Breast epithelium (tissue), 3 donors: ENCODE measurements around the gene THSD4.

ENCODE experiments used
- CTCF ChIP-seq, 3 donors: fragments of 450-650 bp; IDR thresholded peaks; one replicate each; pipeline ENCODE4 v1.5.1; 2016 to 2017; ENCODE audit warnings: antibody characterized with exemption in 3 of 3, mild to moderate bottlenecking in 3 of 3, moderate library complexity in 3 of 3
- POLR2AphosphoS5 ChIP-seq, 3 donors: sonication (generic); formaldehyde crosslinking; IDR thresholded peaks; one replicate each; pipeline ENCODE4 v1.6.1; 2017; ENCODE audit warnings: antibody characterized with exemption in 3 of 3

GRCh38 chr15:71435552-71435951 is 320.3 kb downstream of the THSD4 start:
- TF ChIP-seq POLR2AphosphoS5 (IDR thresholded peaks at IDR 0.05) (no peak), CTCF (IDR thresholded peaks at IDR 0.05) (no peak)
